SU-DHL-6 (cell line): ENCODE results near the gene KIF3B.

Experiments used
- H2AFZ ChIP-seq: fragments of 200-600 bp; sonication (generic); 2 replicates; pipeline ENCODE4 v1.6.1; 2014; ENCODE audit warnings: low read depth, mild to moderate bottlenecking, moderate library complexity, mixed read lengths, antibody characterized with exemption, low read length; ENCODE audit not compliant: severe bottlenecking
- H3F3A ChIP-seq: fragments of 200-600 bp; shearing (Covaris generic); 2 replicates; pipeline ENCODE4 v1.6.0; 2016; ENCODE audit warnings: antibody characterized with exemption, mild to moderate bottlenecking; ENCODE audit not compliant: insufficient read depth
- H3K27ac ChIP-seq: fragments of 200-600 bp; sonication (generic); 2 replicates; pipeline ENCODE4 v1.5.1; 2016; ENCODE audit warnings: low read depth, mild to moderate bottlenecking, low read length, moderate library complexity, mixed read lengths
- H3K27me3 ChIP-seq: fragments of 200-600 bp; sonication (generic), shearing (Covaris generic); 2 replicates; pipeline ENCODE4 v1.6.0; 2014; ENCODE audit warnings: mild to moderate bottlenecking, low read length
- H3K36me3 ChIP-seq: fragments of 200-600 bp; sonication (generic); 2 replicates; pipeline ENCODE4 v1.6.1; 2014; ENCODE audit warnings: mild to moderate bottlenecking, low read length, mixed read lengths
- H3K4me2 ChIP-seq: fragments of 300-600, 200-600 bp; shearing (Covaris generic), sonication (generic); 2 replicates; pipeline ENCODE4 v1.6.0; 2014; ENCODE audit warnings: low read length, low read depth, mild to moderate bottlenecking; ENCODE audit not compliant: poor library complexity, severe bottlenecking
- H3K4me3 ChIP-seq: fragments of 200-600 bp; sonication (generic); 2 replicates; pipeline ENCODE4 v1.5.1; 2014; ENCODE audit warnings: antibody characterized with exemption, low read length, mild to moderate bottlenecking, mixed read lengths; ENCODE audit not compliant: insufficient read depth, poor library complexity, severe bottlenecking
- H3K79me2 ChIP-seq: fragments of 200-600 bp; sonication (generic); 2 replicates; pipeline ENCODE4 v1.6.1; 2014; ENCODE audit warnings: mild to moderate bottlenecking, low read length, moderate library complexity; ENCODE audit not compliant: insufficient read depth
- H3K9ac ChIP-seq: fragments of 200-600 bp; sonication (generic); 2 replicates; pipeline ENCODE4 v1.7.0; 2014; ENCODE audit warnings: mild to moderate bottlenecking, low read length
- H3K9me2 ChIP-seq: fragments of 200-600 bp; sonication (generic); replicated peaks from 2 replicates; pipeline ENCODE4 v1.6.1; 2014; ENCODE audit warnings: low read length; ENCODE audit not compliant: insufficient read depth
- H3K9me3 ChIP-seq: fragments of 200-600 bp; sonication (generic); 2 replicates; pipeline ENCODE4 v1.6.1; 2014; ENCODE audit warnings: low read length, mixed read lengths; ENCODE audit not compliant: insufficient read depth
- H4K20me1 ChIP-seq: fragments of 200-600 bp; sonication (generic); 2 replicates; pipeline ENCODE4 v1.6.1; 2014; ENCODE audit warnings: low read depth, mild to moderate bottlenecking, antibody characterized with exemption, low read length, moderate library complexity, mixed read lengths
- EZH2phosphoT487 ChIP-seq: fragments of 200-600 bp; sonication (generic), shearing (Covaris generic); conservative IDR thresholded peaks from 2 replicates; pipeline ENCODE4 v1.6.1; 2018; ENCODE audit warnings: mild to moderate bottlenecking, antibody characterized with exemption, low read length, moderate library complexity, mixed read lengths
- TF ChIP-seq, protein P1 (sequence below): fragments of 200-600 bp; sonication (generic); IDR thresholded peaks from one replicate; pipeline ENCODE4 v1.5.1; 2017; ENCODE audit warnings: antibody characterized with exemption, mild to moderate bottlenecking, low read length, moderate library complexity; ENCODE audit not compliant: insufficient read depth, poor library complexity, severe bottlenecking

The KIF3B gene

DNA sequence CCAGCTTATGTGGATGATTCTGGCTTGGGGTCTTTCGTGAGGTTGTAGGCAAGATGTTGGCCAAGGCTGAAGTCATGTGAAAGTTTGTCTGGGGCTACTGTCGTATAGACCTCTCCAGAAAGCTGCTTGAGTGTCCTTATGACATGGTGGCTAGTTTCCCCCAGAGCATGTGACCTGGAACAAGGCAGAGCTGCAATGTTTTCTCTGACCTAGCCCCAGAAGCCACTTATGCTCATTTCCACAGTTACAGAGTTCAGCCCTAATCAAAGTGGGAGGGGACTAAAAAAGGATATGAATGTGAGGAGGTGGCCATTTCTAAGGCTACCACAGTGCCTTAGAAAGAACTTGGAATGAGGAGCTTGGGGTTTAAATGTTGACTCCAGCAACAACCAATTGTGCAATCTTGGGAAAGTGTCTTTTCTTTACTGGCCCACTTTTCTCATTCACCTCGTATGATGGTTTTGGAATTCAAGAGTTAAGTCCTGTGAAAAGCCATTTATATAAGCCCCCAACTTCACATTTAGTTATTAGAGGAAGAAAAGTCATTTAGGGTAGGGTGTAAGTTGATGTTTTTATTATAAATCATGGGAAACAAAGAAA lies 74.8 kb downstream of the KIF3B start:
- no peaks in the 10 kb centered on the region for H4K20me1 ChIP-seq
- H3K36me3 ChIP-seq: no peaks in the 10 kb centered on the region
- H3K27me3 ChIP-seq: no peaks in the 10 kb centered on the region
- no peaks in the 10 kb centered on the region for H3K9me2 ChIP-seq
- no peak overlapping the region for H2AFZ ChIP-seq
- no peak overlapping the region for H3K4me3 ChIP-seq
- H3K79me2 ChIP-seq: no peaks in the 10 kb centered on the region
- H3K9me3 ChIP-seq: no peaks in the 10 kb centered on the region
- no peak for TF ChIP-seq EZH2phosphoT487
- TF ChIP-seq, protein P1, sequence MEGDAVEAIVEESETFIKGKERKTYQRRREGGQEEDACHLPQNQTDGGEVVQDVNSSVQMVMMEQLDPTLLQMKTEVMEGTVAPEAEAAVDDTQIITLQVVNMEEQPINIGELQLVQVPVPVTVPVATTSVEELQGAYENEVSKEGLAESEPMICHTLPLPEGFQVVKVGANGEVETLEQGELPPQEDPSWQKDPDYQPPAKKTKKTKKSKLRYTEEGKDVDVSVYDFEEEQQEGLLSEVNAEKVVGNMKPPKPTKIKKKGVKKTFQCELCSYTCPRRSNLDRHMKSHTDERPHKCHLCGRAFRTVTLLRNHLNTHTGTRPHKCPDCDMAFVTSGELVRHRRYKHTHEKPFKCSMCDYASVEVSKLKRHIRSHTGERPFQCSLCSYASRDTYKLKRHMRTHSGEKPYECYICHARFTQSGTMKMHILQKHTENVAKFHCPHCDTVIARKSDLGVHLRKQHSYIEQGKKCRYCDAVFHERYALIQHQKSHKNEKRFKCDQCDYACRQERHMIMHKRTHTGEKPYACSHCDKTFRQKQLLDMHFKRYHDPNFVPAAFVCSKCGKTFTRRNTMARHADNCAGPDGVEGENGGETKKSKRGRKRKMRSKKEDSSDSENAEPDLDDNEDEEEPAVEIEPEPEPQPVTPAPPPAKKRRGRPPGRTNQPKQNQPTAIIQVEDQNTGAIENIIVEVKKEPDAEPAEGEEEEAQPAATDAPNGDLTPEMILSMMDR: no peak
- no peak overlapping the region for H3K27ac ChIP-seq
- H3F3A ChIP-seq: peaks cover 34% of the 10 kb centered on the region
- no peak overlapping the region for H3K9ac ChIP-seq
- no peak overlapping the region for H3K4me2 ChIP-seq

DNA sequence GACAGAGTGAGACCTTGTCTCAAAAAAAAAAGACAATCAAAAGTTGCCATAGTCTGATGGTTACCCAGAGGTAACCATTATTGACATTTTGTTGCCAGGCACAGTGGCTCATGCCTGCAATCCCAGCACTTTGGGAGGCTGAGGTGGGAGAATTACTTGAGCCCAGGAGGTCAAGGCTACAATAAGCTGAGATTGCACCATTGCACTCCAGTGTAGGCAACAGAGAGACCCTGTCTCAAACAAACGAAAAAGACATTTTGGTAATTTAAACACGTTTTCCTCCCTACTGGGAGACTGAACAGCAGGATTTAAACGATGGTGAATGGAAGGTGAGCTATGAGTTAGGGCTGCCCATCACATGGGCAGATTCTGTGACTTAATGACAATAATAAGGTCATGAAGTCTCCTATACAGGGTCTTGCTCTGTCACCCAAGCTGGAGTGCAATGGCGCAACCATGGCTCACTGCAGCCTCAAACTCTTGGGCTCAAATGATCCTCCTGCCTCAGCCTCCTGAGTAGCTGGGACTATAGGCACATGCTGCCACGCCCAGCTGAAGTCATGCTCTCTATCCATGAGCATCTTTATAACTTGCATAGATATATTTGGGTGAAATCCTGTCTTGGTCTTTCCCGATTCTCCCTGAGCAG lies 76.5 kb downstream of the KIF3B start:
- Histone ChIP-seq H3K27ac (no peak overlapping the region), H3K4me3 (no peak overlapping the region), H3K27me3 (no peaks in the 10 kb centered on the region), H3K9me3 (no peaks in the 10 kb centered on the region), H3K36me3 (no peaks in the 10 kb centered on the region), H3K9me2 (no peaks in the 10 kb centered on the region), H4K20me1 (no peaks in the 10 kb centered on the region), H3K4me2 (no peak overlapping the region), H2AFZ (no peak overlapping the region), H3K79me2 (peaks cover 4% of the 10 kb centered on the region), H3F3A (peaks cover 32% of the 10 kb centered on the region), H3K9ac (no peak overlapping the region)
- no peak for TF ChIP-seq EZH2phosphoT487
- TF ChIP-seq, protein P1: no peak

DNA sequence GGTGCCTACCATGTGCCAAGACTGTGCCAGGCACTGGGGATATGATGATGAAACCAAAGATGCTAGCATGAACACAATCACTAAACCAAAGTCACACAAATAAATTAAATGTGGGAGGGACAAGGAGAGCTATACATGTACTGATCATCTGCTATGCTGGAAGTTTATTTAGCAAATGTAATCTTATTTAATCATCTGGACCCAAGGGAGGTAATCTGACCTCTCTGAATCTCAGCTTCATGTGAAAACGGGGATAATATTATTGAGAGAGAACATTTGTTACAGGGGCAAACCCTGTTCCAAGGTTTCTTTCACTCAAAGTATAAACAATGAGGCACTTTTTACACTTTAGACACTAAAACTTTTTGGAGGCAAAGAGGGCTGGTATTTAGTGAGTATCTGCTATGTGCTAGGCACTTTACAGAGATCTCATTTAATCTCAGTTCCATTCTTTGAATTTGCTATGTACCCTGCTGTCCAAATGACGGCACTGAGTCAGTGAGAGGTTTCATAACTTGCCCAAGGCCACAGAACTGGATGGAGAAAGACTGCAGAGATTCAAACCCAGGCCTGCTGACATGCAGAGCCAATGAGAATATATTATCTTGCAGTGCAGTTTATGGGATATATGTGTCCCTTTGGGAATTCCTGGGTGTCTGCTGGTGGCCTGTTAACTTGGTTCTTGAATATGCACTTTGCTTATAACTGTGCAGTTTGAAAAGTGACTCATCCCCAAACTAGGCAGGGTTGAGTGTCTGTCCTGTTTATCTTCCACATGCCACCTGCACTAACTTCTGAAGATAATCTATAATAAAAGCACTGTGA lies 77.4 kb downstream of the KIF3B start:
- H3K9me2 ChIP-seq: no peaks in the 10 kb centered on the region
- no peak overlapping the region for H3K4me2 ChIP-seq
- H3K9ac ChIP-seq: no peak overlapping the region
- no peak overlapping the region; the same call in 1 of the 2 replicates for H3K27ac ChIP-seq
- H3K27me3 ChIP-seq: no peaks in the 10 kb centered on the region
- H3K4me3 ChIP-seq: no peak overlapping the region
- H3K9me3 ChIP-seq: no peaks in the 10 kb centered on the region
- peaks cover 37% of the 10 kb centered on the region for H3F3A ChIP-seq
- TF ChIP-seq, protein P1: no peak
- no peak for TF ChIP-seq EZH2phosphoT487
- peaks cover 12% of the 10 kb centered on the region for H3K79me2 ChIP-seq
- no peak overlapping the region for H2AFZ ChIP-seq
- no peaks in the 10 kb centered on the region for H3K36me3 ChIP-seq
- no peaks in the 10 kb centered on the region for H4K20me1 ChIP-seq
